GM19238 (cell line): ENCODE data around the gene MAP3K10.

ENCODE experiments used
- DNase-seq: peaks from one replicate; pipeline ENCODE4 v3.0.0; 2011; ENCODE audit warnings: low spot score; ENCODE audit not compliant: insufficient read length

MAP3K10 gene

DNA sequence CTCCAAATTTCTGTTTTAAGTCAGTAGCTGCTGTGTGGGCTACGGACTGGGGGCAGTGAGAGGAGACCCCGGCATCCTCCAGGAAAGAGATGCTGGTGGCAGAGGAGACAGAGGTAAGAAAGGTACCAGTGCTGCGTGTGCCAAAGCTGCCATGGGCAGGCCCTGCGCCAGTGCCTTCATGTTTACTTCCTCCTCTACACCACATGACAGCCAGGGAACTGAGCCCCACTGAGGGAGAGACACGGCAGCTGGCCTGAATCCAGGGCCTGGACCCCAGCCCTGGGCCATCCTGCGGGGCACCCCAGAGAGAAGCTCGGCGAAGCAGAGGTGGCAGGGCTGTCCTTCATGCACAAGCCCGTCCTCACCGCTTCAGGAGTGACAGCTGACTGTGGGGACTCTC is 58.0 kb downstream of the MAP3K10 start:
- no peak for DNase-seq

DNA sequence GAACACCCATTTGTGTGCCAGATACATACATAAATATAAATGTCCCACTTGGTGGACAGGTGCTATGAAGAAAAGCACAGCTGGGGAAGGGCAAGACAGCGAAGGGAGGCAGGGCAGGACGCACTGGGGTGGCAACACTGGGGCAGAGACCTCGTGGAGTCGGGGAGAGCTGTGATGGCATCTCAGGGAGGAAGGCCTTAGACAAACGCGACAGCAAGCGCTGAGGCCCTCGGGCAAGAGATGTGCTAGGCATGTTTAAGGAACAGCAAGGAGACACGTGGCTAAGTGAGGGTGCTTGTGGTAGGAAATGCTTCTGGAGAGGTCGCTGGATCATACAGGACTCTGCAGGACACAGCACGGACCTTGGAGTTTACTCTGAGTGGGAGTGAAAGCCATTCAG is 58.6 kb downstream of the MAP3K10 start:
- DNase-seq, result no peak

- DNase-seq, result no peak
Observed at GRCh38 chr19:40251244-40251643, 60.0 kb downstream of the MAP3K10 start.

- DNase-seq, result no peak
Observed at GRCh38 chr19:40251991-40252390, 60.8 kb downstream of the MAP3K10 start.

GRCh38 chr19:40252395-40252794 is 61.2 kb downstream of the MAP3K10 start:
- DNase-seq, result no peak

GRCh38 chr19:40253611-40254092 is 62.4 kb downstream of the MAP3K10 start:
- no peak for DNase-seq

DNA sequence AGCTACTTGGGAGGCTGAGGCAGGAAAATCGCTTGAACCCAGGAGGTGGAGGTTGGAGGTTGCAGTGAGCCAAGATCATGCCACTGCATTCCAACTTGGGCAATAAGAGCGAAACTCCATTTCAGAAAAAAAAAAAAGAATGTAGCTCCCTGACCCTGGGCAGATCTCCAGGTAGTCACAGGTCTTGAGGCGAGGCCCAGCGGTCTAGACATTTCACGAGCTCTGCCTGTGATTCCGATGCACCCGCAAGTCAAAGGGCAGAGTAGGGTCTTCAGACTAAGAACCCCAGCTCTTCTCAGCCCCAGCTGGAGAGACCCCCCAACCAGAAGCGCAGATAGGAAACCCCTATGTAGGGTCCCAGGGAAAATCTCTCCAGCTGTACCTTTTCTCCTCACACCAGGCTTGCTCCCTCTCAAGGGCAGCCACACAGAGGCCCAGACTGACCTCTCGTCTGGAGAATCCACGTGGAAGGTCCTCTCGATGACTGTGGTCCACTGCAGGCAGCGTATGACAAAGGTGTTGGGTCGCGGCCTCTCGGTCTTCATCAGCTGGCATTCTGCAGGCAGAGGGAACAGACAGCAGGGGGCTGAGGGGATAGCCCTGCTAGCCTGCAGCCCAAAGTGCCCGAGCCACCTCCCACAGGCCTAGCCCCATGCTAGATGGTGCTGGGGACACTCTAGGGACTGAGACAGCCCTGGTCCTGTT is 63.6 kb downstream of the MAP3K10 start:
- no peak for DNase-seq

- no peak for DNase-seq
Observed at GRCh38 chr19:40255619-40256166, 64.5 kb downstream of the MAP3K10 start.

DNA sequence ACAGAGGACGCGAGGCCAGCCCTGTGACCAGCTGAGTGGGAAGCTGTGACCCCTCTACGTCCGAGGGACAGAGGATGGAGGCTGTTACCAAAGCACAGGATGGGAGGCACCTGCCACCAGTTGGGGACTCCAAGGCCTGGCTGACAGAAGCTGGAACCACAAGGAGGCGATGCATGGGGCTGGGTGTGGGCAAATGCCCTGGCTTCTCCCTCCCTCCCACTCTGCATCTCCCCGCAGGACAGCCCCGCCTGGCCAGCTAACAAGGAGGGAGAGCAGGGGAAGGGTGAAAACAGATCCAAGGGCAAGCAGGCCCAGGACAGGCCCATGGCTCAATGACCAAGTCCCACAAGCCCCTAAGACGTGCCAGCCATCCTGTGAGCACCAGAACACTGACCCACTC is 65.3 kb downstream of the MAP3K10 start:
- no peak for DNase-seq

GRCh38 chr19:40257096-40257517 is 65.9 kb downstream of the MAP3K10 start:
- DNase-seq, result no peak

- DNase-seq, result no peak
Observed at GRCh38 chr19:40261631-40262030, 70.4 kb downstream of the MAP3K10 start.

DNA sequence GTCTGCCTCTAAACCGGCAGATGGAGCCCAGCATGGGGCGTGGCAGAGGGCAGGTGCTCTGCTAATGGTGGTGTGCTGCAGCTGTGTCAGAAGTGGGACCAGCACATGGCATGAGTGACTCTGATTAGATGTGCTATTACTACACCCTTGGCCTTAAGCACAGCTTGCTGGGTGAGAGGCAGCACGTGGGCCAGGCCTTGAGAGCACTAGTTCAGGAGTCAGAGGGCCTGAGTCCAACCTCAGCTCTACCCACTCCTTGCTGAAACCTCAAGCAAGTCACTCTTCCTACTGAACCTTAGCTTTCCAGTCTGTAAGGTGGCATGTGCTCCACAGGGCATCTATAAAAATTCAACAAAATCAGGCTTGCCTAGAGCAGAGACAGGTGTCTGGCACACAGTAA is 71.2 kb downstream of the MAP3K10 start:
- DNase-seq, result no peak

DNA sequence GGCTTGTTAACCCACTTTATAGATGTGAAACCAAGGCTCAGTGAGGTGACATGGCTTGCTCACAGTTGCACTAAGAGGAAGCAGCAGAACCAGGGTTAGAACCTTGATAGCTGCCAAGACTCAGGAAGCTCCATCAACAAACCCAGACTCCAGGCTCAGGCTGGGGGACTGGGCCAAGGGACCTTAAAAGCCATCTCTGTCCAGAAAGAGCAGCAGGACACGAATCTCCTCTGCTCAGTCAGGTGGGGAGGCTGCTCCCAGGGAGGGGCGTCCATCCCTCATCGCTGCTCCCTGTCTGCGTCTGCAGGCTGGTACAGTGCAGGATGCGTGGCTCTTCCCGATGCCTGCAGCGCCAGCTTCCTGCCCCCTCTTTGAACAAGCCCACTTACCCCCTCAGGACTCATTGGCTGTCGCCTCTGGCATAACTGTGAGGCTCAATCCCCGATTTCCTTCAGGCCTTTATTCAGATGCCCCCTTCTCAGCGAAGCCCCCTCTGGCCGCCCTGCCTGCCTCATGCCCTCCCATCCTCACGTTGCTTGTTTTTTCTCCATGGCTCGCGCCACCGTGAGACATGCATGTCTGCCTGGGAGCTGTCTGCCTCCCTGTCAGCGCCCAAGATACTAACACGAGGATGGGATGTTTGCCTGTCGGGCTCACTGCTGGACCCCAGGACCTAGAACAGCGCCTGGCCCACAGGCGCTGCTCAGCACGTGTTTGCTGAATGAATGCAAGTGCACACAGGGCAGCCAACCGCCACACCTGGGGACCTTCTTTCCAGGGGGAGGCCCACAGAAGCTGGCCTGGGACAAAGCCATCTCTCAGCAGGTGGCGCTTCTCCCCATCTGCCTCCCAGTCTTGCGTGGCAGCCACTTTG is 72.5 kb downstream of the MAP3K10 start:
- no peak for DNase-seq

DNA sequence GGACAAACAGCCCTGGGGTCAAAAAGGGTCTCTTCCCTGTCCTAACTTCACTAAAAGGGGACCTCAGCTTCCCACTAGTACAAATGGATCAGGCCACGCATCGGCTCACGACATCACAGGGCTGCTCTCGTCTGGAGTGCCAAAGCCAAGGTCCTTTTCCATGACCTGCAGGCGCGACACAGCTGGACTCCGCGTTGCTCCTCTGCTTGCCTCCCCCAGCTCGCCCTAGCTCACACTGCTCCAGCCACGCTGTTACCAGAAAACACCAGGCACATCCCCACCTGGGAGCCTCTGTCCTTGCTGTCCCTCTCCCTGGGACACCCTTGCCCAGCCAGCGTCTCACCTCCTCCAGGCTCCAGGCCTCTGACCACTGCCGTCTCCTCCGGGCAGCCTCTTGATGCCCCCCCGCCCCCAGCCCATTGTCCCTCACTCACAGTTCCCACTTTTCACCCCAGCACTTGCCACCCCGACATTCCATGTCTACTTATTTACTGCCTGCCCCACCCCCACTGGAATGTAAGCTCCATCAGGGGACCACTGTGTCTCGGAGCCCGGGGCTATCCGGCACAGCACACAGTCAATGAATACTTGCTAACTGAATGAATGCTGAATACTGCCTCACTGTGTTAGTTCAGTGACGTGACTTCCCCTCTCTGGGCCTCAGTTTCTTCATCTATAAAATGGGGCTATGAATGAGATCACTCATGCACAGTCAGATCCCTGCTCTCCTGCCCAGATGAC is 73.3 kb downstream of the MAP3K10 start:
- DNase-seq, result no peak
